Liver (tissue), 9 donors: ENCODE results near the gene NPY5R. TPM values are rescaled to one million over a fixed set of nuclear protein-coding genes. Genes with fewer than 3 reads are reported as not detected.

Experiments
- DNase-seq: peaks from one replicate; pipeline ENCODE4 v3.0.0-alpha.2; 2017; ENCODE audit warnings: low spot score
- H3K27ac ChIP-seq, 2 donors: one replicate each; pipeline ENCODE4 v1.7.0; 2013; ENCODE audit warnings: inconsistent platforms in 2 of 2, low read length in 2 of 2, control low read depth in 1 of 2, low read depth in 1 of 2, mild to moderate bottlenecking in 1 of 2
- H3K27me3 ChIP-seq, 4 donors: one replicate each; pipeline versions ENCODE4 v1.6.1 to v1.7.0; 2013; ENCODE audit warnings: low read length in 3 of 4, inconsistent platforms in 1 of 4, mild to moderate bottlenecking in 1 of 4, moderate library complexity in 1 of 4; ENCODE audit not compliant: control insufficient read depth in 4 of 4, insufficient read depth in 4 of 4
- H3K36me3 ChIP-seq, 4 donors: one replicate each; pipeline versions ENCODE4 v1.6.1 to v1.7.0; 2013; ENCODE audit warnings: low read length in 3 of 4, mild to moderate bottlenecking in 3 of 4, low read depth in 1 of 4, moderate library complexity in 1 of 4; ENCODE audit not compliant: control insufficient read depth in 4 of 4, insufficient read depth in 3 of 4
- H3K4me1 ChIP-seq, 4 donors: one replicate each; pipeline versions ENCODE4 v1.6.1 to v1.7.0; 2013; ENCODE audit warnings: low read length in 3 of 4, mild to moderate bottlenecking in 3 of 4, moderate library complexity in 1 of 4; ENCODE audit not compliant: control insufficient read depth in 4 of 4, insufficient read depth in 4 of 4
- H3K4me3 ChIP-seq, 3 donors: one replicate each; pipeline versions ENCODE4 v1.6.1 to v1.7.0; 2013; ENCODE audit warnings: low read length in 3 of 3, control low read depth in 1 of 3, low read depth in 1 of 3, mild to moderate bottlenecking in 1 of 3
- H3K9ac ChIP-seq, 2 donors: one replicate each; pipeline ENCODE4 v1.7.0; 2013; ENCODE audit warnings: low read length in 2 of 2, mild to moderate bottlenecking in 2 of 2, moderate library complexity in 2 of 2, control low read depth in 1 of 2, low read depth in 1 of 2
- H3K9me3 ChIP-seq, 4 donors: one replicate each; pipeline versions ENCODE4 v1.6.1 to v1.7.0; 2013; ENCODE audit warnings: low read length in 3 of 4; ENCODE audit not compliant: control insufficient read depth in 4 of 4
- ATF3 ChIP-seq: IDR thresholded peaks from 2 replicates; pipeline ENCODE4 v1.6.1; 2016; ENCODE audit warnings: antibody characterized with exemption
- EGR1 ChIP-seq, 2 donors: IDR thresholded peaks; 2 replicates each; pipeline ENCODE4 v1.6.1; 2016 to 2018; ENCODE audit warnings: antibody characterized with exemption in 2 of 2, low read depth in 2 of 2
- FOXA1 ChIP-seq: IDR thresholded peaks from 2 replicates; pipeline ENCODE4 v1.6.1; 2016; ENCODE audit warnings: antibody characterized with exemption
- FOXA2 ChIP-seq: IDR thresholded peaks from 2 replicates; pipeline ENCODE4 v1.6.1; 2016; ENCODE audit warnings: antibody characterized with exemption
- GABPA ChIP-seq, 2 donors: IDR thresholded peaks in 1 of 2; conservative IDR thresholded peaks in 1 of 2; 2 replicates each; pipeline ENCODE4 v1.6.1; 2016; ENCODE audit warnings: antibody characterized with exemption in 2 of 2, mild to moderate bottlenecking in 1 of 2, moderate library complexity in 1 of 2
- HNF4A ChIP-seq, 2 donors: conservative IDR thresholded peaks; 2 replicates each; pipeline ENCODE4 v1.6.1; 2016; ENCODE audit warnings: antibody characterized with exemption in 2 of 2, mild to moderate bottlenecking in 2 of 2
- HNF4G ChIP-seq: IDR thresholded peaks from 2 replicates; pipeline ENCODE4 v1.6.1; 2016; ENCODE audit warnings: antibody characterized with exemption
- JUND ChIP-seq, 2 donors: IDR thresholded peaks; 2 replicates each; pipeline ENCODE4 v1.6.1; 2016; ENCODE audit warnings: antibody characterized with exemption in 2 of 2
- NR2F2 ChIP-seq: IDR thresholded peaks from 2 replicates; pipeline ENCODE4 v1.6.1; 2016; ENCODE audit warnings: antibody characterized with exemption
- RAD21 ChIP-seq, 2 donors: IDR thresholded peaks; 2 replicates each; pipeline ENCODE4 v1.6.1; 2016; ENCODE audit warnings: antibody characterized with exemption in 2 of 2, mild to moderate bottlenecking in 2 of 2
- RXRA ChIP-seq, 2 donors: IDR thresholded peaks; 2 replicates each; pipeline ENCODE4 v1.6.1; 2017 to 2018; ENCODE audit warnings: antibody characterized with exemption in 2 of 2, mild to moderate bottlenecking in 1 of 2
- SP1 ChIP-seq: IDR thresholded peaks from 2 replicates; pipeline ENCODE4 v1.6.1; 2018; ENCODE audit warnings: antibody characterized with exemption, mild to moderate bottlenecking
- TAF1 ChIP-seq: conservative IDR thresholded peaks from 2 replicates; pipeline ENCODE4 v1.6.1; 2016; ENCODE audit warnings: antibody characterized with exemption, mild to moderate bottlenecking
- YY1 ChIP-seq: IDR thresholded peaks from 2 replicates; pipeline ENCODE4 v1.6.1; 2016; ENCODE audit warnings: antibody characterized with exemption, mild to moderate bottlenecking
- WGBS: extraction: QIAGEN DNeasy Blood & Tissue Kit; methylation state at CpG from one replicate; pipeline ENCODE4 v1.1.7; 2013; 5-methylcytosine and 5-hydroxymethylcytosine counted together
- polyA plus RNA-seq, 2 donors: library from polyadenylated mRNA; stranded (reverse) in 1 of 2; unstranded in 1 of 2; fragments of 200-250 nt in 1 of 2; fragments of >200 nt in 1 of 2; fragmentation: Nextera tagmentation in 1 of 2; extraction: Ambion mirVana in 1 of 2; gene quantifications; one replicate each; pipeline versions ENCODE4 v1.2.1 to v1.2.3, GENCODE V29; 2013 to 2015
- total RNA-seq, 2 donors: library from RNA; depleted of rRNA; stranded (reverse); fragments of >200 nt; gene quantifications; one replicate each; pipeline ENCODE4 v1.2.3, GENCODE V29; 2014
- TF ChIP-seq, protein P1 (sequence below): IDR thresholded peaks from 2 replicates; pipeline ENCODE4 v1.6.1; 2016; ENCODE audit warnings: antibody characterized with exemption, mild to moderate bottlenecking
- TF ChIP-seq, protein P2 (sequence below): IDR thresholded peaks from 2 replicates; pipeline ENCODE4 v1.6.1; 2016; ENCODE audit warnings: antibody characterized with exemption
- TF ChIP-seq, protein P3 (sequence below): IDR thresholded peaks from 2 replicates; pipeline ENCODE4 v1.6.1; 2016; ENCODE audit warnings: antibody characterized with exemption
- donor health status: healthy.
- donor health status: healthy.
- donor health status: healthy.
- donor health status: healthy.
- donor health status: healthy.

The NPY5R gene
- total and polyA plus RNA-seq, 4 donors: 0.24 to 0.51 (median 0.39) TPM

DNA sequence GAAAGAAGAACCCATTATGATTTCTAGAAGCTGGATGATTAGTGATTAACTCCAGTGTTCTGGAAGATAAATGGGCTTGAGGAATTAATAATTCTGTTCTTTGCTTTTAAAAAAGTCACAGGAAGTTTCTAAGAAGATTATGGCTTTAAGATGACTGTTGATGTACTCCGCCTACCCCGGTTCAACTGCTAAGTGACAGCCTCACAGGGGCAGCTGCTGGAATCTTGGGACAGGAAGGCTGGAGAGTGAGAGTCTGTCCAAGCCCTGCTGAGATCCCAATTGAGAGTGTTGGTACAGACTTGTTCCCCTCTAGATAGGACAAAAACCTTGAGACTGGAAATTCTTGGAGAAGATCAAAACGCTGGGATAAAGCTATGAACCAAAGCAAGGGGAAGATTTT, 48.6 kb upstream of the NPY5R start (continued):
- TF ChIP-seq, protein P1, sequence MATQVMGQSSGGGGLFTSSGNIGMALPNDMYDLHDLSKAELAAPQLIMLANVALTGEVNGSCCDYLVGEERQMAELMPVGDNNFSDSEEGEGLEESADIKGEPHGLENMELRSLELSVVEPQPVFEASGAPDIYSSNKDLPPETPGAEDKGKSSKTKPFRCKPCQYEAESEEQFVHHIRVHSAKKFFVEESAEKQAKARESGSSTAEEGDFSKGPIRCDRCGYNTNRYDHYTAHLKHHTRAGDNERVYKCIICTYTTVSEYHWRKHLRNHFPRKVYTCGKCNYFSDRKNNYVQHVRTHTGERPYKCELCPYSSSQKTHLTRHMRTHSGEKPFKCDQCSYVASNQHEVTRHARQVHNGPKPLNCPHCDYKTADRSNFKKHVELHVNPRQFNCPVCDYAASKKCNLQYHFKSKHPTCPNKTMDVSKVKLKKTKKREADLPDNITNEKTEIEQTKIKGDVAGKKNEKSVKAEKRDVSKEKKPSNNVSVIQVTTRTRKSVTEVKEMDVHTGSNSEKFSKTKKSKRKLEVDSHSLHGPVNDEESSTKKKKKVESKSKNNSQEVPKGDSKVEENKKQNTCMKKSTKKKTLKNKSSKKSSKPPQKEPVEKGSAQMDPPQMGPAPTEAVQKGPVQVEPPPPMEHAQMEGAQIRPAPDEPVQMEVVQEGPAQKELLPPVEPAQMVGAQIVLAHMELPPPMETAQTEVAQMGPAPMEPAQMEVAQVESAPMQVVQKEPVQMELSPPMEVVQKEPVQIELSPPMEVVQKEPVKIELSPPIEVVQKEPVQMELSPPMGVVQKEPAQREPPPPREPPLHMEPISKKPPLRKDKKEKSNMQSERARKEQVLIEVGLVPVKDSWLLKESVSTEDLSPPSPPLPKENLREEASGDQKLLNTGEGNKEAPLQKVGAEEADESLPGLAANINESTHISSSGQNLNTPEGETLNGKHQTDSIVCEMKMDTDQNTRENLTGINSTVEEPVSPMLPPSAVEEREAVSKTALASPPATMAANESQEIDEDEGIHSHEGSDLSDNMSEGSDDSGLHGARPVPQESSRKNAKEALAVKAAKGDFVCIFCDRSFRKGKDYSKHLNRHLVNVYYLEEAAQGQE: no peak
- TF ChIP-seq GABPA (IDR thresholded peaks at IDR 0.05 in 1 of 2, conservative IDR thresholded peaks at IDR 0.05 in 1 of 2) (no peak), RXRA (IDR thresholded peaks at IDR 0.05) (no peak), HNF4A (conservative IDR thresholded peaks at IDR 0.05) (no peak), FOXA1 (no peak), YY1 (no peak)

DNA sequence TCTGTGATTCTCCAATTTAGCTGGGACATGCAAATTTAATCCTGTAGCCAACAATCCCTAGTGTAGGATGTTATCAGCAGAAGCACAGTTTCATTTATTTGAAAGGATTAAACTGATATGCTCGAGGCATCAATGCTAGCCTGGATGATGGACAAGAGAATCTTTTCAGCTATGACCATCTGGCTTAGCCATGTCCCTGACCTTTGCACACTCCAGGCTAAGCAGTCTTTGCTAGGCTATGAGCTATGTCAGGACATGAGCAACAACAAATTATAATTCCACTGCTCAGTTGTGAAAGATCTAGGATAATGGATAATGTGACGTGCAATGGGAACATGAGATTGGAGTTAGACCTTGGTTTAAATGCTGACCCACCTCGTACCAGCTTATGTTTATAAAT, 43.2 kb upstream of the NPY5R start:
- no peak overlapping the region for H3K27ac ChIP-seq
- H3K4me1 ChIP-seq: no peaks in the 10 kb centered on the region
- H3K36me3 ChIP-seq: no peaks in the 10 kb centered on the region
- no peak overlapping the region for H3K4me3 ChIP-seq
- TF ChIP-seq TAF1 (no peak), ATF3 (no peak), FOXA1 (no peak), RXRA (IDR thresholded peaks at IDR 0.05) (no peak), RAD21 (IDR thresholded peaks at IDR 0.05) (no peak), YY1 (no peak), EGR1 (IDR thresholded peaks at IDR 0.05; ENCODE audit: low read depth in 2 of 2) (no peak), JUND (IDR thresholded peaks at IDR 0.05) (no peak), SP1 (no peak), NR2F2 (no peak), GABPA (IDR thresholded peaks at IDR 0.05 in 1 of 2, conservative IDR thresholded peaks at IDR 0.05 in 1 of 2) (no peak), FOXA2 (no peak), HNF4G (no peak)
- TF ChIP-seq, protein P2, sequence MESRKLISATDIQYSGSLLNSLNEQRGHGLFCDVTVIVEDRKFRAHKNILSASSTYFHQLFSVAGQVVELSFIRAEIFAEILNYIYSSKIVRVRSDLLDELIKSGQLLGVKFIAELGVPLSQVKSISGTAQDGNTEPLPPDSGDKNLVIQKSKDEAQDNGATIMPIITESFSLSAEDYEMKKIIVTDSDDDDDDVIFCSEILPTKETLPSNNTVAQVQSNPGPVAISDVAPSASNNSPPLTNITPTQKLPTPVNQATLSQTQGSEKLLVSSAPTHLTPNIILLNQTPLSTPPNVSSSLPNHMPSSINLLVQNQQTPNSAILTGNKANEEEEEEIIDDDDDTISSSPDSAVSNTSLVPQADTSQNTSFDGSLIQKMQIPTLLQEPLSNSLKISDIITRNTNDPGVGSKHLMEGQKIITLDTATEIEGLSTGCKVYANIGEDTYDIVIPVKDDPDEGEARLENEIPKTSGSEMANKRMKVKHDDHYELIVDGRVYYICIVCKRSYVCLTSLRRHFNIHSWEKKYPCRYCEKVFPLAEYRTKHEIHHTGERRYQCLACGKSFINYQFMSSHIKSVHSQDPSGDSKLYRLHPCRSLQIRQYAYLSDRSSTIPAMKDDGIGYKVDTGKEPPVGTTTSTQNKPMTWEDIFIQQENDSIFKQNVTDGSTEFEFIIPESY: no peak
- TF ChIP-seq, protein P1: no peak
- TF ChIP-seq, protein P3, sequence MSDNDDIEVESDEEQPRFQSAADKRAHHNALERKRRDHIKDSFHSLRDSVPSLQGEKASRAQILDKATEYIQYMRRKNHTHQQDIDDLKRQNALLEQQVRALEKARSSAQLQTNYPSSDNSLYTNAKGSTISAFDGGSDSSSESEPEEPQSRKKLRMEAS: no peak
- H3K27me3 ChIP-seq: no peaks in the 10 kb centered on the region
- no peaks in the 10 kb centered on the region for H3K9me3 ChIP-seq
- WGBS: 55% methylated on average over 3 of the region's 3 CpGs
- H3K9ac ChIP-seq: no peak overlapping the region
- no peak for DNase-seq
